Measurements from ENCODE around the gene COL2A1. TPM values are rescaled to one million over a fixed set of nuclear protein-coding genes. Genes with fewer than 3 reads are reported as not detected.

Gene COL2A1
- total RNA-seq, 1 experiment from 2014 or later = 1.4 TPM

GRCh38 chr12:47977046-47977771 is 27.1 kb downstream of the COL2A1 start:
- DNase-seq (ENCODE audit: low read depth, low spot score) (no peak), ATAC-seq (no peak)
- in situ Hi-C loops (cut with HindIII; ENCODE audit: low pct_unique_long_range_greater_than_20kb, low sequenced_read_pairs) (no loop called here), intact Hi-C loops (cut with micrococcal nuclease; ENCODE audit: unreplicated experiment) (no loop called here)
- POLR2A ChIA-PET = no interaction called here
- TF ChIP-seq REST (IDR thresholded peaks at IDR 0.05; ENCODE audit: insufficient read depth in 1 of 2, low read depth in 2 of 2, low read length in 1 of 2) (no peak), POLR2AphosphoS5 (IDR thresholded peaks at IDR 0.05; ENCODE audit: low read depth, low read length) (no peak), CTCF (IDR thresholded peaks at IDR 0.05) (no peak), SIN3A (IDR thresholded peaks at IDR 0.05; ENCODE audit: borderline replicate concordance, insufficient read depth, low read depth, low read length) (no peak), TCF7L2 (IDR thresholded peaks at IDR 0.05; ENCODE audit: low read depth, low read length) (no peak)
- no TSS peak for BruUV-seq (replicated peaks)
- Histone ChIP-seq H3K4me1 (ENCODE audit: control insufficient read depth, insufficient read depth, low read length) (no peaks in the 10 kb centered on the region), H3K27ac (ENCODE audit: low read length) (no peak overlapping the region), H3K36me3 (ENCODE audit: control insufficient read depth, insufficient read depth, low read length) (no peaks in the 10 kb centered on the region), H3K9me3 (ENCODE audit: control insufficient read depth, insufficient read depth, low read depth, low read length) (no peaks in the 10 kb centered on the region), H3K27me3 (ENCODE audit: control insufficient read depth, insufficient read depth, low read length) (no peaks in the 10 kb centered on the region), H3K4me3 (ENCODE audit: low read depth in 2 of 2, low read length in 2 of 2) (no peak overlapping the region)
- CTCF ChIA-PET = no interaction called here

GRCh38 chr12:47975816-47976215 is 28.5 kb downstream of the COL2A1 start:
- Histone ChIP-seq H3K27me3 (ENCODE audit: control insufficient read depth, insufficient read depth, low read length) (no peaks in the 10 kb centered on the region), H3K27ac (ENCODE audit: low read length) (no peak overlapping the region), H3K4me3 (ENCODE audit: low read depth in 2 of 2, low read length in 2 of 2) (no peak overlapping the region), H3K36me3 (ENCODE audit: control insufficient read depth, insufficient read depth, low read length) (no peaks in the 10 kb centered on the region), H3K9me3 (ENCODE audit: control insufficient read depth, insufficient read depth, low read depth, low read length) (no peaks in the 10 kb centered on the region), H3K4me1 (ENCODE audit: control insufficient read depth, insufficient read depth, low read length) (no peaks in the 10 kb centered on the region)
- intact Hi-C loops (cut with micrococcal nuclease; ENCODE audit: unreplicated experiment) (no loop called here), in situ Hi-C loops (cut with HindIII; ENCODE audit: low pct_unique_long_range_greater_than_20kb, low sequenced_read_pairs) (no loop called here)
- no peak for DNase-seq (ENCODE audit: low read depth, low spot score)
- ChIA-PET POLR2A (interaction anchor here (0.7 kb wide), 1 partner anchor 236 kb away, joined by 3 read pairs; no protein-coding TSS in a partner anchor), CTCF (no interaction called here)
- TF ChIP-seq TCF7L2 (IDR thresholded peaks at IDR 0.05; ENCODE audit: low read depth, low read length) = no peak
- TF ChIP-seq CTCF (IDR thresholded peaks at IDR 0.05) = no peak
- TF ChIP-seq POLR2AphosphoS5 (IDR thresholded peaks at IDR 0.05; ENCODE audit: low read depth, low read length) = no peak
- TF ChIP-seq SIN3A (IDR thresholded peaks at IDR 0.05; ENCODE audit: borderline replicate concordance, insufficient read depth, low read depth, low read length) = no peak
- TF ChIP-seq REST (IDR thresholded peaks at IDR 0.05; ENCODE audit: insufficient read depth in 1 of 2, low read depth in 2 of 2, low read length in 1 of 2) = no peak
- BruUV-seq (replicated peaks) = no TSS peak
- ATAC-seq = no peak
